ENCODE data around the gene RP9. TPM values are rescaled to one million over a fixed set of nuclear protein-coding genes. Genes with fewer than 3 reads are reported as not detected.

RP9 gene
- total and polyA plus RNA-seq, 2 donors = 15.5 to 17.8 TPM

GRCh38 chr7:33075818-33076518, 33.2 kb downstream of the RP9 start:
- 78% methylated on average over 3 of the region's 3 CpGs for WGBS

GRCh38 chr7:33073243-33073642, 36.0 kb downstream of the RP9 start:
- no peak overlapping the region for H3K27ac ChIP-seq (ENCODE audit: low read depth in 1 of 2, low read length in 1 of 2)
- peaks cover 0 to 4% of the 10 kb centered on the region in 2 donors for H3K4me1 ChIP-seq (ENCODE audit: control insufficient read depth in 2 of 2, insufficient read depth in 2 of 2, low read length in 2 of 2)
- H3K27me3 ChIP-seq (ENCODE audit: control insufficient read depth in 2 of 2, insufficient read depth in 1 of 2, low read length in 1 of 2) = no peaks in the 10 kb centered on the region
- WGBS = 84% methylated on average over 4 of the region's 4 CpGs
- H3K4me3 ChIP-seq (ENCODE audit: low read length in 2 of 2) = no peak overlapping the region
- DNase-seq (ENCODE audit: low read depth in 6 of 9, low spot score in 9 of 9) = no peak
- H3K36me3 ChIP-seq (ENCODE audit: control insufficient read depth in 2 of 2, insufficient read depth in 2 of 2, low read length in 1 of 2) = no peaks in the 10 kb centered on the region
- peaks cover 2 to 10% of the 10 kb centered on the region in 2 donors for H3K9me3 ChIP-seq (ENCODE audit: control insufficient read depth in 2 of 2, insufficient read depth in 1 of 2, low read length in 1 of 2)

More at GRCh38 chr7:33075818-33076518, 33.2 kb downstream of the RP9 start:
- no peaks in the 10 kb centered on the region for H3K9me3 ChIP-seq (ENCODE audit: control insufficient read depth in 2 of 2, insufficient read depth in 1 of 2, low read length in 1 of 2)
- H3K4me1 ChIP-seq (ENCODE audit: control insufficient read depth in 2 of 2, insufficient read depth in 2 of 2, low read length in 2 of 2) = peaks cover 0 to 4% of the 10 kb centered on the region in 2 donors
- DNase-seq (ENCODE audit: low read depth in 6 of 9, low spot score in 9 of 9) = no peak
- no peak overlapping the region for H3K27ac ChIP-seq (ENCODE audit: low read depth in 1 of 2, low read length in 1 of 2)
- H3K36me3 ChIP-seq (ENCODE audit: control insufficient read depth in 2 of 2, insufficient read depth in 2 of 2, low read length in 1 of 2) = no peaks in the 10 kb centered on the region
- no peaks in the 10 kb centered on the region for H3K27me3 ChIP-seq (ENCODE audit: control insufficient read depth in 2 of 2, insufficient read depth in 1 of 2, low read length in 1 of 2)
- H3K4me3 ChIP-seq (ENCODE audit: low read length in 2 of 2) = no peak overlapping the region

GRCh38 chr7:33072471-33072870, 36.7 kb downstream of the RP9 start:
- no peak for DNase-seq (ENCODE audit: low read depth in 6 of 9, low spot score in 9 of 9)
- H3K27me3 ChIP-seq (ENCODE audit: control insufficient read depth in 2 of 2, insufficient read depth in 1 of 2, low read length in 1 of 2) = no peaks in the 10 kb centered on the region
- no peak overlapping the region for H3K27ac ChIP-seq (ENCODE audit: low read depth in 1 of 2, low read length in 1 of 2)
- peaks cover 2 to 10% of the 10 kb centered on the region in 2 donors for H3K9me3 ChIP-seq (ENCODE audit: control insufficient read depth in 2 of 2, insufficient read depth in 1 of 2, low read length in 1 of 2)
- H3K4me1 ChIP-seq (ENCODE audit: control insufficient read depth in 2 of 2, insufficient read depth in 2 of 2, low read length in 2 of 2) = peaks cover 0 to 4% of the 10 kb centered on the region in 2 donors
- no peak overlapping the region for H3K4me3 ChIP-seq (ENCODE audit: low read length in 2 of 2)
- no peaks in the 10 kb centered on the region for H3K36me3 ChIP-seq (ENCODE audit: control insufficient read depth in 2 of 2, insufficient read depth in 2 of 2, low read length in 1 of 2)
- WGBS = 91% methylated on average over 2 of the region's 2 CpGs

- no peak overlapping the region for H3K4me3 ChIP-seq (ENCODE audit: low read length in 2 of 2)
- DNase-seq (ENCODE audit: low read depth in 6 of 9, low spot score in 9 of 9) = no peak
- H3K36me3 ChIP-seq (ENCODE audit: control insufficient read depth in 2 of 2, insufficient read depth in 2 of 2, low read length in 1 of 2) = no peaks in the 10 kb centered on the region
- WGBS = 88% methylated on average over 6 of the region's 6 CpGs
- no peaks in the 10 kb centered on the region for H3K27me3 ChIP-seq (ENCODE audit: control insufficient read depth in 2 of 2, insufficient read depth in 1 of 2, low read length in 1 of 2)
- H3K4me1 ChIP-seq (ENCODE audit: control insufficient read depth in 2 of 2, insufficient read depth in 2 of 2, low read length in 2 of 2) = no peaks in the 10 kb centered on the region
- no peak overlapping the region for H3K27ac ChIP-seq (ENCODE audit: low read depth in 1 of 2, low read length in 1 of 2)
- peaks cover 2 to 10% of the 10 kb centered on the region in 2 donors for H3K9me3 ChIP-seq (ENCODE audit: control insufficient read depth in 2 of 2, insufficient read depth in 1 of 2, low read length in 1 of 2)
These were observed 38.4 kb downstream of the RP9 start for GRCh38 chr7:33070831-33071230.

GRCh38 chr7:33070277-33070676, 38.9 kb downstream of the RP9 start:
- no peaks in the 10 kb centered on the region for H3K4me1 ChIP-seq (ENCODE audit: control insufficient read depth in 2 of 2, insufficient read depth in 2 of 2, low read length in 2 of 2)
- H3K4me3 ChIP-seq (ENCODE audit: low read length in 2 of 2) = no peak overlapping the region
- H3K9me3 ChIP-seq (ENCODE audit: control insufficient read depth in 2 of 2, insufficient read depth in 1 of 2, low read length in 1 of 2) = peaks cover 2 to 10% of the 10 kb centered on the region in 2 donors
- no peak for DNase-seq (ENCODE audit: low read depth in 6 of 9, low spot score in 9 of 9)
- no peak overlapping the region for H3K27ac ChIP-seq (ENCODE audit: low read depth in 1 of 2, low read length in 1 of 2)
- WGBS = 94% methylated on average over 2 of the region's 2 CpGs
- no peaks in the 10 kb centered on the region for H3K36me3 ChIP-seq (ENCODE audit: control insufficient read depth in 2 of 2, insufficient read depth in 2 of 2, low read length in 1 of 2)
- no peaks in the 10 kb centered on the region for H3K27me3 ChIP-seq (ENCODE audit: control insufficient read depth in 2 of 2, insufficient read depth in 1 of 2, low read length in 1 of 2)

GRCh38 chr7:33067921-33068320, 41.3 kb downstream of the RP9 start:
- 71% methylated on average over 1 of the region's 1 CpG for WGBS
- no peak overlapping the region for H3K27ac ChIP-seq (ENCODE audit: low read depth in 1 of 2, low read length in 1 of 2)
- H3K36me3 ChIP-seq (ENCODE audit: control insufficient read depth in 2 of 2, insufficient read depth in 2 of 2, low read length in 1 of 2) = no peaks in the 10 kb centered on the region
- peaks cover 2 to 10% of the 10 kb centered on the region in 2 donors for H3K9me3 ChIP-seq (ENCODE audit: control insufficient read depth in 2 of 2, insufficient read depth in 1 of 2, low read length in 1 of 2)
- peaks cover 3 to 4% of the 10 kb centered on the region in 2 donors for H3K4me1 ChIP-seq (ENCODE audit: control insufficient read depth in 2 of 2, insufficient read depth in 2 of 2, low read length in 2 of 2)
- no peak overlapping the region for H3K4me3 ChIP-seq (ENCODE audit: low read length in 2 of 2)
- no peaks in the 10 kb centered on the region for H3K27me3 ChIP-seq (ENCODE audit: control insufficient read depth in 2 of 2, insufficient read depth in 1 of 2, low read length in 1 of 2)
- DNase-seq (ENCODE audit: low read depth in 6 of 9, low spot score in 9 of 9) = no peak

GRCh38 chr7:33066771-33067170, 42.4 kb downstream of the RP9 start:
- H3K9me3 ChIP-seq (ENCODE audit: control insufficient read depth in 2 of 2, insufficient read depth in 1 of 2, low read length in 1 of 2) = peaks cover 2 to 10% of the 10 kb centered on the region in 2 donors
- no peak for DNase-seq (ENCODE audit: low read depth in 6 of 9, low spot score in 9 of 9)
- WGBS = 94% methylated on average over 1 of the region's 1 CpG
- no peak overlapping the region for H3K27ac ChIP-seq (ENCODE audit: low read depth in 1 of 2, low read length in 1 of 2)
- no peak overlapping the region for H3K4me3 ChIP-seq (ENCODE audit: low read length in 2 of 2)
- H3K4me1 ChIP-seq (ENCODE audit: control insufficient read depth in 2 of 2, insufficient read depth in 2 of 2, low read length in 2 of 2) = peaks cover 3 to 4% of the 10 kb centered on the region in 2 donors
- no peaks in the 10 kb centered on the region for H3K36me3 ChIP-seq (ENCODE audit: control insufficient read depth in 2 of 2, insufficient read depth in 2 of 2, low read length in 1 of 2)
- no peaks in the 10 kb centered on the region for H3K27me3 ChIP-seq (ENCODE audit: control insufficient read depth in 2 of 2, insufficient read depth in 1 of 2, low read length in 1 of 2)

- peaks cover 2 to 10% of the 10 kb centered on the region in 2 donors for H3K9me3 ChIP-seq (ENCODE audit: control insufficient read depth in 2 of 2, insufficient read depth in 1 of 2, low read length in 1 of 2)
- no peaks in the 10 kb centered on the region for H3K36me3 ChIP-seq (ENCODE audit: control insufficient read depth in 2 of 2, insufficient read depth in 2 of 2, low read length in 1 of 2)
- no peak overlapping the region for H3K4me3 ChIP-seq (ENCODE audit: low read length in 2 of 2)
- no peak overlapping the region for H3K27ac ChIP-seq (ENCODE audit: low read depth in 1 of 2, low read length in 1 of 2)
- DNase-seq (ENCODE audit: low read depth in 6 of 9, low spot score in 9 of 9) = no peak
- H3K27me3 ChIP-seq (ENCODE audit: control insufficient read depth in 2 of 2, insufficient read depth in 1 of 2, low read length in 1 of 2) = no peaks in the 10 kb centered on the region
- 99% methylated on average over 1 of the region's 1 CpG for WGBS
- H3K4me1 ChIP-seq (ENCODE audit: control insufficient read depth in 2 of 2, insufficient read depth in 2 of 2, low read length in 2 of 2) = peaks cover 3 to 10% of the 10 kb centered on the region in 2 donors
These were observed 43.2 kb downstream of the RP9 start for GRCh38 chr7:33065981-33066380.

GRCh38 chr7:33062782-33063443, 46.3 kb downstream of the RP9 start:
- peak; percentile 85 to 97 (median 93) for DNase-seq (ENCODE audit: low read depth in 6 of 9, low spot score in 9 of 9)
- Histone ChIP-seq H3K27ac (ENCODE audit: low read depth in 1 of 2, low read length in 1 of 2) (peak overlapping the region; percentile 95), H3K36me3 (ENCODE audit: control insufficient read depth in 2 of 2, insufficient read depth in 2 of 2, low read length in 1 of 2) (no peaks in the 10 kb centered on the region), H3K27me3 (ENCODE audit: control insufficient read depth in 2 of 2, insufficient read depth in 1 of 2, low read length in 1 of 2) (no peaks in the 10 kb centered on the region), H3K4me1 (ENCODE audit: control insufficient read depth in 2 of 2, insufficient read depth in 2 of 2, low read length in 2 of 2) (peaks cover 3 to 10% of the 10 kb centered on the region in 2 donors), H3K4me3 (ENCODE audit: low read length in 2 of 2) (peak overlapping the region; percentile 84 to 90), H3K9me3 (ENCODE audit: control insufficient read depth in 2 of 2, insufficient read depth in 1 of 2, low read length in 1 of 2) (no peaks in the 10 kb centered on the region)
- under 1% methylated on average over 50 of the region's 50 CpGs for WGBS

Data from thymus (tissue), 11 donors.